HepG2 (cell line): ENCODE results near the gene HYAL1. TPM values are rescaled to one million over a fixed set of nuclear protein-coding genes. Genes with fewer than 3 reads are reported as not detected.

Experiments
- CBX2 ChIP-seq, 2 experiments: fragments of 200-600 bp in 1 of 2; sonication (generic); formaldehyde crosslinking in 1 of 2; IDR thresholded peaks; 2 replicates each; pipeline versions ENCODE4 v1.7.0 to v1.8.1; 2018 to 2022; ENCODE audit warnings: low read depth in 2 of 2, low read length in 1 of 2, mild to moderate bottlenecking in 1 of 2, missing genetic modification reagents in 1 of 2
- HIVEP1 ChIP-seq: sonication (generic); formaldehyde crosslinking; IDR thresholded peaks from 2 replicates; pipeline ENCODE4 v1.4.0; 2020; ENCODE audit warnings: mild to moderate bottlenecking, missing genetic modification reagents
- HNF4A ChIP-seq: sonication (generic); formaldehyde crosslinking; IDR thresholded peaks from 2 replicates; pipeline ENCODE4 v1.4.0; 2020; ENCODE audit warnings: missing genetic modification reagents
- HNRNPL ChIP-seq: fragments of 200-400 bp; formaldehyde crosslinking; IDR thresholded peaks from 2 replicates; pipeline ENCODE4 v1.6.1; 2017; ENCODE audit warnings: mild to moderate bottlenecking, low read depth, low read length
- MXI1 ChIP-seq: IDR thresholded peaks from 3 replicates; pipeline ENCODE4 v1.6.1; 2012; ENCODE audit warnings: low read depth, low read length, inconsistent platforms, borderline replicate concordance
- POLR2AphosphoS5 ChIP-seq: IDR thresholded peaks from 2 replicates; pipeline ENCODE4 v1.6.1; 2012; ENCODE audit warnings: low read depth, low read length
- RAD21 ChIP-seq: fragments of 450-650 bp; formaldehyde crosslinking; IDR thresholded peaks from 2 replicates; pipeline ENCODE4 v1.5.0; 2020; ENCODE audit warnings: mild to moderate bottlenecking
- SALL1 ChIP-seq: sonication (generic); formaldehyde crosslinking; IDR thresholded peaks from 2 replicates; pipeline ENCODE4 v1.8.0; 2022; ENCODE audit warnings: mild to moderate bottlenecking, missing genetic modification reagents
- SAP130 ChIP-seq: IDR thresholded peaks from 2 replicates; pipeline ENCODE4 v1.6.1; 2016; ENCODE audit warnings: low read depth
- STAG1 ChIP-seq: sonication (generic); formaldehyde crosslinking; IDR thresholded peaks from 2 replicates; pipeline ENCODE4 v1.4.0; 2020; ENCODE audit warnings: missing genetic modification reagents
- ZBTB38 ChIP-seq: sonication (generic); formaldehyde crosslinking; IDR thresholded peaks from 2 replicates; pipeline ENCODE4 v1.5.1; 2020; ENCODE audit warnings: mild to moderate bottlenecking, missing genetic modification reagents
- ZNF256 ChIP-seq: sonication (generic); formaldehyde crosslinking; conservative IDR thresholded peaks from 2 replicates; pipeline ENCODE4 v1.4.0; 2020; ENCODE audit warnings: missing genetic modification reagents
- ZNF7 ChIP-seq: IDR thresholded peaks from 2 replicates; pipeline ENCODE4 v1.6.1; 2016; ENCODE audit warnings: missing biosample characterization, missing genetic modification reagents
- ZNF777 ChIP-seq: sonication (generic); formaldehyde crosslinking; IDR thresholded peaks from 2 replicates; pipeline ENCODE4 v1.4.0; 2020; ENCODE audit warnings: missing genetic modification reagents
- polyA plus RNA-seq, 8 experiments: library from polyadenylated mRNA; depleted of rRNA in 3 of 8; stranded (reverse) in 7 of 8; unstranded in 1 of 8; fragments of >200 nt; fragmentation: Illumina TruSeq in 4 of 8; extraction: Trizol in 4 of 8; gene quantifications; 2 replicates each; pipeline versions ENCODE4 v1.2.1 to v1.2.3, GENCODE V29; 2011 to 2016; ENCODE audit warnings: low read depth in 4 of 8, missing spikeins in 1 of 8, mixed read lengths in 1 of 8; ENCODE audit not compliant: insufficient read depth in 1 of 8
- total RNA-seq, 5 experiments: library from RNA; depleted of rRNA; stranded (reverse); fragments of >200 nt; fragmentation: Illumina TruSeq; extraction: Trizol; gene quantifications; 2 replicates each; pipeline ENCODE4 v1.2.3, GENCODE V29; 2016; ENCODE audit warnings: low read depth in 1 of 5
- TF ChIP-seq, protein P1 (sequence below): sonication (generic); formaldehyde crosslinking; IDR thresholded peaks from 2 replicates; pipeline ENCODE4 v1.8.1; 2023; ENCODE audit warnings: mild to moderate bottlenecking, moderate library complexity, missing genetic modification reagents
- TF ChIP-seq, protein P2 (sequence below): sonication (generic); formaldehyde crosslinking; IDR thresholded peaks from 2 replicates; pipeline ENCODE4 v1.4.0; 2020; ENCODE audit warnings: missing genetic modification reagents
- TF ChIP-seq, protein P3 (sequence below): sonication (generic); formaldehyde crosslinking; IDR thresholded peaks from 2 replicates; pipeline ENCODE4; 2020; ENCODE audit warnings: missing genetic modification reagents, mild to moderate bottlenecking, borderline replicate concordance

The HYAL1 gene
- total and polyA plus RNA-seq, 2 of the 13 experiments (the other 11 are each of a cell fraction or from before 2014, with no cell fraction given): 76.5 to 193 TPM

DNA sequence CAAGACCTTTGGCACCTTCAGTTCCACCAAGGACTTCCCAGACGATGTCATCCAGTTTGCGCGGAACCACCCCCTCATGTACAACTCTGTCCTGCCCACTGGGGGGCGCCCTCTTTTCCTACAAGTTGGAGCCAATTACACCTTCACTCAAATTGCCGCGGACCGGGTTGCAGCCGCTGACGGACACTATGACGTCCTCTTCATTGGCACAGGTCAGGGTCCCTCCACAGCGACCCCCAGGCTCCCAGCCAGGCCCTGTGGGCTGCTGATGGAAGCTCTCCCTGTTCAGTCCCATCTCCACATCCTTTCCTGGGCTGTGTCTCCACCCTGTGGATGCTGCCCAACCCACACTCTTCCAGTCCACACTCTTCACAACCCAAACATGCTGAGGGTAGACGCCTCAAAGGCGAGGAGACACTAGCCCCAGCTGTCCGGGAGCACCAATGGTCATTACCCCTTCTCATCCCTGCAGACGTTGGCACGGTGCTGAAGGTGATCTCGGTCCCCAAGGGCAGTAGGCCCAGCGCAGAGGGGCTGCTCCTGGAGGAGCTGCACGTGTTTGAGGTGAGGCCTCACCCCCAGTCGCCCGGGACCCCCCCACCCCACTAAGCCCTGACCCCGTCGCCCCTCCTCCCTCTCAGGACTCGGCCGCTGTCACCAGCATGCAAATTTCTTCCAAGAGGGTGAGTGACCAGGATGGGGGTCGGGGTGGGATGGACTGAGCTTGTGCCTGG is 28.8 kb downstream of the HYAL1 start (continued):
- TF ChIP-seq, protein P1, sequence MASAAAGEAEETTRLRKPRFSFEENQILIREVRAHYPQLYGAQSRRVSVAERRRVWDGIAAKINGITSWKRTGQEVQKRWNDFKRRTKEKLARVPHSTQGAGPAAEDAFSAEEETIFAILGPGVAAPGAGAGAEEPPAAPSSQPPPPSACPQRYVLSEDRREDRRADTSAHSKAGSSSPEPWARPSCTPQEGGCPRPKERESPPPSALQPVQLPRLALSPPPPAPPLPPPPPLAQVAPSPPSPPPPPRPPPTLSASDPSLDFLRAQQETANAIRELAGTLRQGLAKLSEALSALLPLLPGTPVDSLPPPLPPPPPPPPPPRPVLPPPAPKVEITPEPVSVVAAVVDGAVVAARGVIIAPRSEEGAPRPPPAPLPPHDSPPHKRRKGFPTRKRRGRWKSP (CRISPR knock-in tag): no peak
- TF ChIP-seq, protein P2, sequence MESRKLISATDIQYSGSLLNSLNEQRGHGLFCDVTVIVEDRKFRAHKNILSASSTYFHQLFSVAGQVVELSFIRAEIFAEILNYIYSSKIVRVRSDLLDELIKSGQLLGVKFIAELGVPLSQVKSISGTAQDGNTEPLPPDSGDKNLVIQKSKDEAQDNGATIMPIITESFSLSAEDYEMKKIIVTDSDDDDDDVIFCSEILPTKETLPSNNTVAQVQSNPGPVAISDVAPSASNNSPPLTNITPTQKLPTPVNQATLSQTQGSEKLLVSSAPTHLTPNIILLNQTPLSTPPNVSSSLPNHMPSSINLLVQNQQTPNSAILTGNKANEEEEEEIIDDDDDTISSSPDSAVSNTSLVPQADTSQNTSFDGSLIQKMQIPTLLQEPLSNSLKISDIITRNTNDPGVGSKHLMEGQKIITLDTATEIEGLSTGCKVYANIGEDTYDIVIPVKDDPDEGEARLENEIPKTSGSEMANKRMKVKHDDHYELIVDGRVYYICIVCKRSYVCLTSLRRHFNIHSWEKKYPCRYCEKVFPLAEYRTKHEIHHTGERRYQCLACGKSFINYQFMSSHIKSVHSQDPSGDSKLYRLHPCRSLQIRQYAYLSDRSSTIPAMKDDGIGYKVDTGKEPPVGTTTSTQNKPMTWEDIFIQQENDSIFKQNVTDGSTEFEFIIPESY (CRISPR knock-in tag): peak; percentile 97
- peak; percentile 51 for TF ChIP-seq STAG1
- TF ChIP-seq CBX2 (IDR thresholded peaks at IDR 0.05; ENCODE audit: low read depth, low read length): no peak
- no peak for TF ChIP-seq CBX2 (CRISPR knock-in tag; IDR thresholded peaks at IDR 0.05; ENCODE audit: low read depth)
- no peak for TF ChIP-seq HNF4A
- peak; percentile 34; the same call in 1 of the 2 replicates for TF ChIP-seq SALL1 (CRISPR knock-in tag)
- TF ChIP-seq HNRNPL: 0 out of 2 replicates have a peak, but pooled peaks have one; percentile 3
- no peak for TF ChIP-seq SAP130 (CRISPR knock-in tag)
- TF ChIP-seq ZBTB38 (CRISPR knock-in tag): peak; percentile 96
- TF ChIP-seq HIVEP1: 0 out of 2 replicates have a peak, but pooled peaks have one; percentile 37
- 0 out of 3 replicates have a peak, but pooled peaks have one; percentile 26 for TF ChIP-seq MXI1
- no peak; the same call in 1 of the 2 replicates for TF ChIP-seq POLR2AphosphoS5
- TF ChIP-seq ZNF777: no peak
- no peak for TF ChIP-seq ZNF256 (CRISPR knock-in tag)
- no peak for TF ChIP-seq ZNF7 (CRISPR knock-in tag)
- TF ChIP-seq, protein P3, sequence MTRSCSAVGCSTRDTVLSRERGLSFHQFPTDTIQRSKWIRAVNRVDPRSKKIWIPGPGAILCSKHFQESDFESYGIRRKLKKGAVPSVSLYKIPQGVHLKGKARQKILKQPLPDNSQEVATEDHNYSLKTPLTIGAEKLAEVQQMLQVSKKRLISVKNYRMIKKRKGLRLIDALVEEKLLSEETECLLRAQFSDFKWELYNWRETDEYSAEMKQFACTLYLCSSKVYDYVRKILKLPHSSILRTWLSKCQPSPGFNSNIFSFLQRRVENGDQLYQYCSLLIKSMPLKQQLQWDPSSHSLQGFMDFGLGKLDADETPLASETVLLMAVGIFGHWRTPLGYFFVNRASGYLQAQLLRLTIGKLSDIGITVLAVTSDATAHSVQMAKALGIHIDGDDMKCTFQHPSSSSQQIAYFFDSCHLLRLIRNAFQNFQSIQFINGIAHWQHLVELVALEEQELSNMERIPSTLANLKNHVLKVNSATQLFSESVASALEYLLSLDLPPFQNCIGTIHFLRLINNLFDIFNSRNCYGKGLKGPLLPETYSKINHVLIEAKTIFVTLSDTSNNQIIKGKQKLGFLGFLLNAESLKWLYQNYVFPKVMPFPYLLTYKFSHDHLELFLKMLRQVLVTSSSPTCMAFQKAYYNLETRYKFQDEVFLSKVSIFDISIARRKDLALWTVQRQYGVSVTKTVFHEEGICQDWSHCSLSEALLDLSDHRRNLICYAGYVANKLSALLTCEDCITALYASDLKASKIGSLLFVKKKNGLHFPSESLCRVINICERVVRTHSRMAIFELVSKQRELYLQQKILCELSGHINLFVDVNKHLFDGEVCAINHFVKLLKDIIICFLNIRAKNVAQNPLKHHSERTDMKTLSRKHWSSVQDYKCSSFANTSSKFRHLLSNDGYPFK (CRISPR knock-in tag): 0 out of 2 replicates have a peak, but pooled peaks have one; percentile 43
- TF ChIP-seq RAD21 (CRISPR knock-in tag): peak; percentile 50
